ENCODE measurements around the gene FHAD1. TPM values are rescaled to one million over a fixed set of nuclear protein-coding genes. Genes with fewer than 3 reads are reported as not detected.
A peak's percentile ranks its signal among the peaks of the same experiment; 100 is the strongest.

The FHAD1 gene
- total RNA-seq, 1 donor from 2014 or later = not detected

GRCh38 chr1:15222653-15223303 lies 24.2 kb upstream of the FHAD1 start:
- peaks cover 5% of the 10 kb centered on the region for H3K4me1 Mint-ChIP-seq (ENCODE audit: low read depth)
- intact Hi-C loops (cut with micrococcal nuclease) = no loop called here
- no peak overlapping the region for H3K4me3 Mint-ChIP-seq
- no peak overlapping the region for H3K27ac Mint-ChIP-seq
- H3K9me3 Mint-ChIP-seq = no peaks in the 10 kb centered on the region
- H3K27me3 Mint-ChIP-seq (ENCODE audit: insufficient read depth) = peaks cover 35% of the 10 kb centered on the region
- no peak for DNase-seq (ENCODE audit: low spot score)
- H3K36me3 Mint-ChIP-seq (ENCODE audit: low read depth) = no peaks in the 10 kb centered on the region

- H3K27me3 Mint-ChIP-seq (ENCODE audit: insufficient read depth) = peaks cover 32% of the 10 kb centered on the region
- H3K9me3 Mint-ChIP-seq = no peaks in the 10 kb centered on the region
- DNase-seq (ENCODE audit: low spot score) = no peak
- H3K4me1 Mint-ChIP-seq (ENCODE audit: low read depth) = no peaks in the 10 kb centered on the region
- H3K36me3 Mint-ChIP-seq (ENCODE audit: low read depth) = no peaks in the 10 kb centered on the region
- H3K4me3 Mint-ChIP-seq = no peak overlapping the region
- intact Hi-C loops (cut with micrococcal nuclease) = no loop called here
- H3K27ac Mint-ChIP-seq = no peak overlapping the region
Observed at GRCh38 chr1:15224259-15224869, 22.7 kb upstream of the FHAD1 start.

- Mint-ChIP-seq H3K9me3 (no peaks in the 10 kb centered on the region), H3K4me3 (no peak overlapping the region), H3K36me3 (ENCODE audit: low read depth) (no peaks in the 10 kb centered on the region), H3K4me1 (ENCODE audit: low read depth) (no peaks in the 10 kb centered on the region), H3K27ac (no peak overlapping the region), H3K27me3 (ENCODE audit: insufficient read depth) (peaks cover 30% of the 10 kb centered on the region)
- no peak for DNase-seq (ENCODE audit: low spot score)
- intact Hi-C loops (cut with micrococcal nuclease) = no loop called here
Observed at GRCh38 chr1:15224974-15225373, 22.0 kb upstream of the FHAD1 start.

GRCh38 chr1:15225461-15225860 lies 21.6 kb upstream of the FHAD1 start:
- H3K27ac Mint-ChIP-seq = no peak overlapping the region
- H3K36me3 Mint-ChIP-seq (ENCODE audit: low read depth) = no peaks in the 10 kb centered on the region
- no peaks in the 10 kb centered on the region for H3K4me1 Mint-ChIP-seq (ENCODE audit: low read depth)
- peaks cover 27% of the 10 kb centered on the region for H3K27me3 Mint-ChIP-seq (ENCODE audit: insufficient read depth)
- intact Hi-C loops (cut with micrococcal nuclease) = no loop called here
- no peaks in the 10 kb centered on the region for H3K9me3 Mint-ChIP-seq
- no peak overlapping the region for H3K4me3 Mint-ChIP-seq
- no peak for DNase-seq (ENCODE audit: low spot score)

GRCh38 chr1:15226388-15227255 lies 20.4 kb upstream of the FHAD1 start:
- no peak overlapping the region for H3K4me3 Mint-ChIP-seq
- H3K9me3 Mint-ChIP-seq = no peaks in the 10 kb centered on the region
- no peak for DNase-seq (ENCODE audit: low spot score)
- no peak overlapping the region for H3K27ac Mint-ChIP-seq
- intact Hi-C loops (cut with micrococcal nuclease) = no loop called here
- H3K27me3 Mint-ChIP-seq (ENCODE audit: insufficient read depth) = peaks cover 25% of the 10 kb centered on the region
- no peaks in the 10 kb centered on the region for H3K36me3 Mint-ChIP-seq (ENCODE audit: low read depth)
- no peaks in the 10 kb centered on the region for H3K4me1 Mint-ChIP-seq (ENCODE audit: low read depth)

- Mint-ChIP-seq H3K27ac (no peak overlapping the region), H3K4me1 (ENCODE audit: low read depth) (peaks cover 11% of the 10 kb centered on the region), H3K36me3 (ENCODE audit: low read depth) (peaks cover 4% of the 10 kb centered on the region), H3K4me3 (no peak overlapping the region), H3K9me3 (peaks cover 4% of the 10 kb centered on the region), H3K27me3 (ENCODE audit: insufficient read depth) (peaks cover 22% of the 10 kb centered on the region)
- intact Hi-C loops (cut with micrococcal nuclease) = loop anchor here (5.0 kb wide), 1 partner anchor 118 kb away; no protein-coding TSS in a partner anchor
- DNase-seq (ENCODE audit: low spot score) = no peak
Observed at GRCh38 chr1:15229707-15230131, 17.3 kb upstream of the FHAD1 start.

GRCh38 chr1:15231714-15232201 lies 15.3 kb upstream of the FHAD1 start:
- no peak overlapping the region for H3K27ac Mint-ChIP-seq
- H3K9me3 Mint-ChIP-seq = peaks cover 4% of the 10 kb centered on the region
- intact Hi-C loops (cut with micrococcal nuclease) = loop anchor here (1.0 to 5.0 kb wide), 2 partner anchors 18 to 116 kb away; no protein-coding TSS in a partner anchor
- H3K4me1 Mint-ChIP-seq (ENCODE audit: low read depth) = peaks cover 17% of the 10 kb centered on the region
- peak overlapping the region; percentile 1 for H3K4me3 Mint-ChIP-seq
- peaks cover 4% of the 10 kb centered on the region for H3K36me3 Mint-ChIP-seq (ENCODE audit: low read depth)
- peak; percentile 15 for DNase-seq (ENCODE audit: low spot score)
- peaks cover 25% of the 10 kb centered on the region for H3K27me3 Mint-ChIP-seq (ENCODE audit: insufficient read depth)

- no peak for DNase-seq (ENCODE audit: low spot score)
- H3K4me3 Mint-ChIP-seq = no peak overlapping the region
- H3K27me3 Mint-ChIP-seq (ENCODE audit: insufficient read depth) = peaks cover 39% of the 10 kb centered on the region
- intact Hi-C loops (cut with micrococcal nuclease) = loop anchor here (5.0 kb wide), 1 partner anchor 114 kb away; no protein-coding TSS in a partner anchor
- no peak overlapping the region for H3K27ac Mint-ChIP-seq
- peaks cover 4% of the 10 kb centered on the region for H3K36me3 Mint-ChIP-seq (ENCODE audit: low read depth)
- H3K4me1 Mint-ChIP-seq (ENCODE audit: low read depth) = peaks cover 17% of the 10 kb centered on the region
- H3K9me3 Mint-ChIP-seq = peaks cover 4% of the 10 kb centered on the region
Observed at GRCh38 chr1:15233689-15234088, 13.3 kb upstream of the FHAD1 start.

- Mint-ChIP-seq H3K9me3 (peaks cover 4% of the 10 kb centered on the region), H3K27ac (no peak overlapping the region)
Observed at GRCh38 chr1:15236321-15236721, 10.7 kb upstream of the FHAD1 start.

GRCh38 chr1:15236746-15237145 lies 10.3 kb upstream of the FHAD1 start:
- peaks cover 4% of the 10 kb centered on the region for H3K36me3 Mint-ChIP-seq (ENCODE audit: low read depth)
- peaks cover 49% of the 10 kb centered on the region for H3K27me3 Mint-ChIP-seq (ENCODE audit: insufficient read depth)
- peaks cover 17% of the 10 kb centered on the region for H3K4me1 Mint-ChIP-seq (ENCODE audit: low read depth)
- H3K9me3 Mint-ChIP-seq = peaks cover 4% of the 10 kb centered on the region
- no peak overlapping the region for H3K4me3 Mint-ChIP-seq
- intact Hi-C loops (cut with micrococcal nuclease) = no loop called here
- DNase-seq (ENCODE audit: low spot score) = no peak
- H3K27ac Mint-ChIP-seq = no peak overlapping the region

More at GRCh38 chr1:15236321-15236721, 10.7 kb upstream of the FHAD1 start:
- Mint-ChIP-seq H3K36me3 (ENCODE audit: low read depth) (peaks cover 4% of the 10 kb centered on the region), H3K4me3 (no peak overlapping the region), H3K4me1 (ENCODE audit: low read depth) (peaks cover 17% of the 10 kb centered on the region), H3K27me3 (ENCODE audit: insufficient read depth) (peaks cover 44% of the 10 kb centered on the region)
- intact Hi-C loops (cut with micrococcal nuclease) = no loop called here
- no peak for DNase-seq (ENCODE audit: low spot score)

GRCh38 chr1:15238789-15239188 lies 8.2 kb upstream of the FHAD1 start:
- intact Hi-C loops (cut with micrococcal nuclease) = no loop called here
- Mint-ChIP-seq H3K27me3 (ENCODE audit: insufficient read depth) (peaks cover 58% of the 10 kb centered on the region), H3K27ac (no peak overlapping the region), H3K9me3 (peaks cover 4% of the 10 kb centered on the region), H3K4me1 (ENCODE audit: low read depth) (peaks cover 17% of the 10 kb centered on the region), H3K4me3 (no peak overlapping the region), H3K36me3 (ENCODE audit: low read depth) (peaks cover 1% of the 10 kb centered on the region)
- no peak for DNase-seq (ENCODE audit: low spot score)

GRCh38 chr1:15242766-15243165 lies 4.3 kb upstream of the FHAD1 start:
- peaks cover 21% of the 10 kb centered on the region for H3K9me3 Mint-ChIP-seq
- H3K4me3 Mint-ChIP-seq = no peak overlapping the region
- no peak for DNase-seq (ENCODE audit: low spot score)
- H3K27ac Mint-ChIP-seq = no peak overlapping the region
- H3K4me1 Mint-ChIP-seq (ENCODE audit: low read depth) = peaks cover 24% of the 10 kb centered on the region
- H3K27me3 Mint-ChIP-seq (ENCODE audit: insufficient read depth) = peaks cover 64% of the 10 kb centered on the region
- intact Hi-C loops (cut with micrococcal nuclease) = no loop called here
- peaks cover 4% of the 10 kb centered on the region for H3K36me3 Mint-ChIP-seq (ENCODE audit: low read depth)

Data from activated T-helper 1 cell treated with anti-CD3 and anti-CD28 coated beads, Interleukin-12 subunit alpha, Interleukin-12 subunit beta, Interleukin-2, Interleukin-4 antibody, amounts not matched to agents 30 ng/mL and 10 ng/mL and 1 ng/mL, durations not matched to agents 14 hours and 24 hours and 36 hours (primary cell).